CD4-positive, alpha-beta T cell treated with Interleukin-10 for 1 hour (primary cell): ENCODE data around the gene SLC12A6.

Experiments used
- DNase-seq: peaks from one replicate; pipeline ENCODE4 v3.0.0-alpha.2; 2020

SLC12A6 gene

GRCh38 chr15:34327906-34328305, 9.7 kb downstream of the SLC12A6 start:
- DNase-seq, result no peak

- DNase-seq, result no peak
These were observed 12.2 kb downstream of the SLC12A6 start for GRCh38 chr15:34325368-34325767.

- no peak for DNase-seq
These were observed 12.6 kb downstream of the SLC12A6 start for GRCh38 chr15:34324933-34325332.

GRCh38 chr15:34323217-34323616, 14.4 kb downstream of the SLC12A6 start:
- DNase-seq, result no peak

- no peak for DNase-seq
These were observed 19.1 kb downstream of the SLC12A6 start for GRCh38 chr15:34318277-34319079.

- no peak for DNase-seq
These were observed 22.8 kb downstream of the SLC12A6 start for GRCh38 chr15:34314491-34315490.

GRCh38 chr15:34311563-34311962, 26.0 kb downstream of the SLC12A6 start:
- no peak for DNase-seq

GRCh38 chr15:34304613-34305012, 33.0 kb downstream of the SLC12A6 start:
- no peak for DNase-seq

- no peak for DNase-seq
These were observed 36.5 kb downstream of the SLC12A6 start for GRCh38 chr15:34301058-34301457.

- DNase-seq, result no peak
These were observed 40.5 kb downstream of the SLC12A6 start for GRCh38 chr15:34297059-34297458.

- no peak for DNase-seq
These were observed 45.0 kb downstream of the SLC12A6 start for GRCh38 chr15:34292621-34293020.

GRCh38 chr15:34284937-34285336, 52.6 kb downstream of the SLC12A6 start:
- DNase-seq, result no peak

- no peak for DNase-seq
These were observed 55.2 kb downstream of the SLC12A6 start for GRCh38 chr15:34282384-34282783.

- no peak for DNase-seq
These were observed 57.4 kb downstream of the SLC12A6 start for GRCh38 chr15:34280193-34280592.

GRCh38 chr15:34279368-34279767, 58.2 kb downstream of the SLC12A6 start:
- no peak for DNase-seq

GRCh38 chr15:34275721-34276120, 61.9 kb downstream of the SLC12A6 start:
- DNase-seq, result no peak

GRCh38 chr15:34275154-34275553, 62.4 kb downstream of the SLC12A6 start:
- DNase-seq, result no peak

- no peak for DNase-seq
These were observed 66.1 kb downstream of the SLC12A6 start for GRCh38 chr15:34271493-34271892.

- DNase-seq, result no peak
These were observed 70.8 kb downstream of the SLC12A6 start for GRCh38 chr15:34266751-34267150.

GRCh38 chr15:34264076-34264475, 73.5 kb downstream of the SLC12A6 start:
- no peak for DNase-seq

- DNase-seq, result no peak
These were observed 75.2 kb downstream of the SLC12A6 start for GRCh38 chr15:34262362-34262761.

- no peak for DNase-seq
These were observed 78.0 kb downstream of the SLC12A6 start for GRCh38 chr15:34259566-34259965.

- no peak for DNase-seq
These were observed 79.4 kb downstream of the SLC12A6 start for GRCh38 chr15:34258151-34258550.

- DNase-seq, result no peak
These were observed 85.0 kb downstream of the SLC12A6 start for GRCh38 chr15:34252545-34252944.
